ENCODE results near the gene REPS1.
"Not testable (repeated sequence)": the region's sequence is repeated elsewhere in the genome, so short reads cannot be mapped to it uniquely, and the experiment has no call there.

REPS1 gene

GRCh38 chr6:138970159-138970558 lies 17.9 kb downstream of the REPS1 start:
- no peak for DNase-seq (ENCODE audit: low read depth)

- DNase-seq (ENCODE audit: low read depth), result no peak
These were observed 21.2 kb downstream of the REPS1 start for GRCh38 chr6:138966870-138967269.

- DNase-seq (ENCODE audit: low read depth), result no peak
These were observed 22.1 kb downstream of the REPS1 start for GRCh38 chr6:138965971-138966370.

DNA sequence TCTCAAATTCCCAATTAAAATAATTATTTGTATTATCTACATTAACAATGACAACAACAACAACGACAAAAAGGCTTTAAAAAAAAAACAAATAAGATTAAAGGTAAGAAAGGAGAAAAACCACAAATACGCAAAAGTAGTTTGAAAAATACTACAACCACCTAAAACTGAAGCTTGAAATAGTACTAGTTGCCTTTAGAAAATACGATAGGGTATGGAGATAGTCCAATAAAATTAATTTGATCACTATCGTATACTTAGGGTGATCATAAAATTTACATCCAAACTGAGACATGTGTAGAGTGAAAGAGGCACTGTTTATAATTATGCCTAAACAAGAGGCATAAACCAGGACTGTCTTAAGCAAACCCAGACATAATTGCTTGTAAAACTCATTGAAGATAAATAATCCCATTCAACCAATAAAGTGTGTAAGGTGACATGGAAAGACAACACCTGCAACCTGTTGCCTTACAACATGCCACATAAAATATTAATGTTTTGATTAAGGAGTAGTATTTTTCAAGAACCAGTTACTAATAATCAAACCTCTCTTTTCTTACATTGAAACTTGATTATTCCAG lies 22.7 kb downstream of the REPS1 start:
- DNase-seq (ENCODE audit: low read depth), result no peak

DNA sequence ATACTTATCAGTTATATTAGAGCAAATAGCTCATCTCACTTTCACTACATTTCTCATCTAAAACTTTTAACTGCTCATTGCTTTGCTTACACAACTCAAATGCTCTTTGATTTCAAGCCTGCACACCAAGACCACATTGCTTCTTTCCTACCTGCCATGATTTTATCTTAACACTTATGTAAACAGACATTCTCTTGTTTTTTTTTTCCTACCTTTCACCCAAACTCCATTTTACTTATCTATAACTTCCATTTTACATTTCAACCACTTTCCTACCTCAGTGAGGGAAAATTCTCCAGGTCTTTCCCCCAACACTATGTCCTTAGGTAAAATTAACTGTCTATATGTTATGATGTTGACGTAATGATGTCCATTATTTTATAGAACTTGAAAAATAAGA lies 24.0 kb downstream of the REPS1 start:
- DNase-seq (ENCODE audit: low read depth), result no peak

- no peak for DNase-seq (ENCODE audit: low read depth)
These were observed 24.5 kb downstream of the REPS1 start for GRCh38 chr6:138963531-138963930.

- no peak for DNase-seq (ENCODE audit: low read depth)
These were observed 24.9 kb downstream of the REPS1 start for GRCh38 chr6:138963119-138963518.

DNA sequence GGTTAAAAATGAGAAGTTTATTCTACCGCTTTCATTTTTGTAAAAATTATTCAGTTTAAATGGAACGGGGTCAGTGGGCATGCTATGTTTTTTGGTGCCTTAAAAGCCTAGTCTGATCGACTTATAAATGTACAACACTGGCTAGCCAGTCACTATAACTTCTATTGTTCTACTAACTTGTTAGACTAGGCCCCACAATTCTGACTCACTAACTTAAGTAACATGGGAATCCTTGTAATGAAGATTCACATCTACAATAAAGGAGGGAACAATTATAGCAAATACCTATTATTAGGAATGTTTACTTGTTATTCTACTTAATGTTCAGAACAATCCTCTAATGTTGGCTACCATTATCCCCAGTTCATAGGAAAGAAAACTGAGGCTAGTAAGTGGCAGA lies 28.5 kb downstream of the REPS1 start:
- DNase-seq (ENCODE audit: low read depth), result no peak

DNA sequence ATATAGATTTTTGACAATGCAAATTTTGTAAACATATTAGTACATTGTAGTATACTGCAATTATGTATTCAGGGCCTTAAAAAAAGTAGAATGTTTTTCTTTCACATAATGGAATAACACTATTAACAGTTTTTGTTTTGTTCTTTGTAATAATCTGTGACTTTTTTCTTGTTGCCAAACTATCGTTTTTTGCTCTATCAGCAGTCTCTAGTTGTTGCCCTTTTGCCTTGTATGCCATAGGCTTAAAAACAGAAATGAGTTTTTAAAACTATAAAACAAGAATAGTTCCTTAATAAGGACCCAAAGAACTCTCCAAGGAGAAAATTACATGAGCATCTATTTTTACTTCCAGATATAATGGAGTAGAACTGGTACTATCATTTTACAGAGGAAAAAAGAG lies 29.5 kb downstream of the REPS1 start:
- no peak for DNase-seq (ENCODE audit: low read depth)

GRCh38 chr6:138957903-138958302 lies 30.1 kb downstream of the REPS1 start:
- no peak for DNase-seq (ENCODE audit: low read depth)

- DNase-seq (ENCODE audit: low read depth), result no peak
These were observed 30.6 kb downstream of the REPS1 start for GRCh38 chr6:138957484-138957883.

DNA sequence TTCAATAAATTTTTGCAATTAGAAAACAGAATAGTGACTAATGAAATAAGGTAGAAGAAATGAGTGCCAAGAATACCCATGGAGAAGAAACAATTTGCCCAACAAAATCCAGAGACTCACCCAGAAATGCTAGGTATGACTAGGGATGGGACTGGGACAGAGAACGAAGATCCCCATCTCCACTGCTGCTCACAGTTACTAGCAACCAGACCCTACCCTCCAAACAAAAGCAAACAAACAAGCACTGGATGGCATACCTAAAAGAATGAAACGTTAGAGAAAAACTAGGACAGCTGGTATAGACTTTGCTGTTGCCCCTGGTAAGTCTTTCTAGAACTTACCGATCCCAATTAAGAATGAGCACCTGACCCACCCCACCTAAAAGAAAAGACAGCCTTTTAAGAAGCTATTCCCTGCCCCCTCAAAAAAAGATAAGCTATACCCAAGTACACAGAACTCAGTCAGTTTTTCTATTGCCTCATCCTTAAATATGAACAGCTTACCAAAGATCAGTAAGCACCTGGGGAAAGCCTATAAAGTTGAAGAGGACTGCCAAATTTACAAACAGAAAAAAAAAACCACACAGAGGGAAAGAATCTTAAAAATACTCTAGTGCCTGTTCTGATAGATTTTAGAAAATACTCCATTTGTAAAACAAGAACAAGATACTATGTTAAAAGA lies 31.7 kb downstream of the REPS1 start:
- no peak for DNase-seq (ENCODE audit: low read depth)

DNA sequence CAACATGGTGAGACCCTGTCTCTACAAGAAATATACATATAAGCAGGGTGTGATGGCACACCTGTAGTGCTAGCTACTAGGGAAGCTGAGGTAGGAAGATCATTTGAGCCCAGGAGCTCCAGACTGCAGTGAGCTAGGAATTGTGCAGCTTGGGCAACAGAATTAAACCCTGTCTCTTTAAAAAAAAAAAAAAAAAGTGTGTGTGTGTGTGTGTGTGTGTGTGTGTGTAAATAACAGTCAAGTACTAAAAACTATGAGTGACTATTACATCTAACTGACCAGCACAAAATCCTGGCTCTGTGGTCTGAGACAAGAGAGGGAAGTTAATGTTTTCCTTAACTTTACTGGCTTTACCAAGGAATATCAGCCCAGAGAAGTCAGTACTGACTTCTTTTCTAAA lies 32.8 kb downstream of the REPS1 start:
- no peak for DNase-seq (ENCODE audit: low read depth)

GRCh38 chr6:138953451-138953850 lies 34.6 kb downstream of the REPS1 start:
- no peak for DNase-seq (ENCODE audit: low read depth)

- no peak for DNase-seq (ENCODE audit: low read depth)
These were observed 39.4 kb downstream of the REPS1 start for GRCh38 chr6:138948546-138949179.

DNA sequence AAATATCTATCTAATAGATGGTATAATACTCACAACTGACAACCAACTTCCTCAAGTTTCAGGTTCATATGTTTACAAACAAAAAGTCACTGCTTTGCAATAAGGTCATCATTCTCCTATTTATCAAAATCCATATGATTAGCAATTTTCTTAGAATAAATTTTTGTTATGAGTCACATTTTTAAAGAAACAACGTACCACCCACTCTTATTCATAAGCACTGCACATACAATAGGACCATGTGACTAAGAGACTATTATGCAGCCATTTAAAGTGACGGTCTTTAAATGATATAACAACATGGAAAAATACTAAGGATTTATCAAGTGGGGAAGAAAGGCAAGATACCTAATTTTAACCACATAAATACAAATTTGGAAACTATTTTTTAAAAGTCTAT lies 40.0 kb downstream of the REPS1 start:
- DNase-seq (ENCODE audit: low read depth), result no peak

DNA sequence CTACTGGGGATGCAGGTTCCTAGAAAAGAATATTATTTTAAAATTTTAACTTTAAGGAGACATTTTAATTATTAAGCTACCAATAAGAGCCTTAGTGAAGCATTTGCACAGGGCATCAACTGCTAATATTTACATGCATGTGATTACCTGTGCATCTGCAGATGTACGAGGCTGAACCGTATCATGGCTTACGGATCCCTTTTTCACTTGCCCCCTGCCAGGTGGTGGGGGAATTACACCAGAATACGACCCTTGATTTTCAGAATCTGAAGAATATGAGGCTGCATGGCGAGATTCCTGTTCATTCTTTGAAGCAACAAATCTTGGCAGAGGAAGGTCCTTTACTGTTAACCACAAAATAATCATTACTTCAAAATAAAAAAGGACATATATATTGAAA lies 42.7 kb downstream of the REPS1 start:
- DNase-seq (ENCODE audit: low read depth), result no peak

GRCh38 chr6:138944412-138944811 lies 43.6 kb downstream of the REPS1 start:
- no peak for DNase-seq (ENCODE audit: low read depth)

DNA sequence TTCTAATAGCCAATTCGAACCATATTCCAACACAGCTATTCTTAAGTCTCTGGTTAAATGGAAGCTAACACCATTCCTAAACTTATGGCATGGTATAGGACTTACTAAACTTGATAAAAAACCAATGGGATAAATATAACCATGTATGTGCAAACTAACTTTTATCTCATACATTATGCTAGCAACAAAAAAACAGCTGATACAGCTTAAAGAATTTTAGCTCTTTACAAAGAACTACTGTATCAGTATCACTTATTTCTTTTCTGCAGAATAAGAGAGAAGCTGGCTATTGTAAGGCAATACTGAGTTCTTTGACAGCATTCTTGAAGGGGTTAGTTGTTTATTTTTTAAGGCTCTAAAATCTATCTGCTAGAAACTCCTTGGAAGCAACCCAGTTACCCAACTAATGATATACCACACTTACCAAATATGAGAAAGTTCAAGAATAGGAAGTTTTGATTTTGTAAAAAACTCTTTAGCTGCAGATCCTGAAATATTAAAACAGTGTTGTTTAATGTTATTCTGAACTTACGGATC lies 44.9 kb downstream of the REPS1 start:
- no peak for DNase-seq (ENCODE audit: low read depth)

DNA sequence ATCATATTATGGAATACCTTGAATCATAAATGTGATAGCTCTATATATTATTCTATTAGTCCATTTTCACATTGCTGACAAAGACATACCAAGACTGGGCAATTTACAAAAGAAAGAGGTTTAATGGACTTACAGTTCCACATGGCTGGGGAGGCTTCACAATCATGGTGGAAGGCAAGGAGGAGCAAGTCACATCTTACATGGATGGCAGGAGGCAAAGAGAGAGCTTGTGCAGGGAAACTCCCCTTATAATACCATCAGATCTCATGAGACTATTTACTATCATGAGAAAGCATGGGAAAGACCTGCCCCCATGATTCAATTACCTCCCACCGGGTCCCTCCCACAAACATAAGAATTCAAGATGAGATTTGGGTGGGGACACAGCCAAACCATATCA lies 51.2 kb downstream of the REPS1 start:
- not testable (repeated sequence) for DNase-seq (ENCODE audit: low read depth)

- DNase-seq (ENCODE audit: low read depth), result no peak
These were observed 56.4 kb downstream of the REPS1 start for GRCh38 chr6:138931660-138932059.

DNA sequence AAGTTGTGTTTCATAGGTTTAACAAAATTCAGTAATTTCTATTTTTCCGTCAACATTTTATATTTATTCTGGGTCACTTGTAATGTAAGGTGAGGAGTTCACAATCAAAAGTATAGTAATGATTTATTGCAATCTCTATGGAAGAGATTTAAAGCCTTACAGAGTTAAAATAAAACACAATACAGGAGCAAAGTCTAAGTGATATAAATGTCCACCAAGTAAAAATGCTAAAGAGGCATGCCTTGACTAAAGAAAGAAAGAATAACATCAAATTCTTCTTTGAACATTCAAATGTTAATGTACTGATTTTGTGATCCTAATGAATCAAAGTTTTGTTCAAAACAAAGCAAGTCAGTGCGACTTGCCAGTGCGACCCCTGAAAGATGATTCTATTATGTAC lies 61.5 kb downstream of the REPS1 start:
- DNase-seq (ENCODE audit: low read depth), result no peak

DNA sequence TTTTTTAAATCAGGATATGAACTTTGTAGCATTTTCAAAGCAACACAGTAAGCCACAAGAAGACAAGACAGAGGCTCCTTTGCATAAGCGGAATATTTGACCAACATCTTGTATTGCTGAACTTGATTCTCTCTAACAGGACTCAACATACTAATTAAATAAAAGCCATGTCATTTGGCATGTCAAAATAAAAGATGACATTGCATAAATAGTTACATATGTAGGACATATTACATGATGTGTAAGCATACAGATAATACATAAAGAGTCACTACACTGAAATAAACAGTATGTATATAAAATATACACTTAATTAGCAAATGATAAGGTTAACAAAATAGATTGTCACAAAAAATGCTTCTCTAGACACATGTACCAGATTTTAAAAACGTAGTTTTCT lies 62.2 kb downstream of the REPS1 start:
- no peak for DNase-seq (ENCODE audit: low read depth)

- DNase-seq (ENCODE audit: low read depth), result no peak
These were observed 64.5 kb downstream of the REPS1 start for GRCh38 chr6:138923561-138923960.

All from activated T-cell treated with anti-CD3 and anti-CD28 coated beads for 1 hour (primary cell).